ENCODE measurements around the gene GAK. TPM values are rescaled to one million over a fixed set of nuclear protein-coding genes. Genes with fewer than 3 reads are reported as not detected.
A peak's percentile ranks its signal among the peaks of the same experiment; 100 is the strongest.
"Not testable (repeated sequence)": the region's sequence is repeated elsewhere in the genome, so short reads cannot be mapped to it uniquely, and the experiment has no call there.

Gene GAK
- 10 to 100 TPM; 65.8 to 72.9 (median 69.1) TPM for total RNA-seq (2021; fragmentation: NEBNext Ultra II Directional; extraction: Animal tissue kit (Norgen Biotek cat#: 25700))
- long read RNA-seq, full-length matches to known transcripts, result 6 of 19 reads
- long read RNA-seq, partial matches to known transcripts, result 6 of 19 reads
- long read RNA-seq, other reads (novel, unspliced or antisense), result 7 of 19 reads

DNA sequence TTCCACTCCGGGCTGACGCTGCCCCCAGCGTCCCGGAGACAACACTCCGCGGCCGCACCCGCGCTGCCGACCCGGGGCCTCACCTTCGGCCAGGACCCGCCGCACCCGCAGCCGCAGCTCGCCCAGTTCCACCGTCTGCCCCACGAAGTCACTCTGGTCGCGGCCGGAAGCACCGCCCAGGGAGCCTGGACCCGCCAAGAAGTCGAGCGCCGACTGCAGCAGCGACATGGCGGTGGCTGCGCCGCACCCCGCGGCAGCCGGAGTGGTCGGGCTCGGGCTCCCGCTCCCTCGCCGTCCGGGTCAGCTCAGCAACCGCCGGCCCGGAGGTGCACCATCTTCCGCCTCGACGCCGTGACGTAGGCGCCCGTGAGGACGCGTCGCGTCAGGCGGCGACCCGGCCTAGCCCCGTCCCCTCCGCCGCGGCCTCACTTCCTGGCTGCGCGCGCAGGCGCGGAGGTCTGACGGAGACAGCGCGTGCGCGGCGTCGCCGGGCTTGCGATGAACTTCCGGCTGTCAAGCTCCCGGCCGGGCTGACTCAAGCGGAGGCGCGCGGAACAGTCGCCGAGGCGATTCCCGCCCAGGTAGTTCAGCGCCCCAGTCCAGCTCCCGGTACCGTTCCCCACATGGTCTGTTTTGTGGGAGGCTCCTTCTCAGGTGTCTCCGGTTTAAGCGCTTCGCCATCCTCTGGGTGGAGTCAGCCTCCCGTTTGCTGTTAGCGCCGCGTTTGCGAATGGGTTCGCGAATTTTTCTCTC, at the start of gene GAK, which contains the start of gene TMEM175:
Gene GAK, minus strand, starts transcription at position 357 of the 753 bp plus-strand sequence. Its CDS starts 129 bp downstream, at position 228.
Gene TMEM175, plus strand, starts transcription at position 501 of the 753 bp plus-strand sequence. CDS start 15,280 bp downstream, outside the sequence.
- Mint-ChIP-seq H3K4me1 (ENCODE audit: low read depth) (peaks cover 22% of the 10 kb centered on the region), H3K27me3 (ENCODE audit: insufficient read depth) (no peaks in the 10 kb centered on the region; the same call in 1 of the 2 replicates), H3K27ac (peak within 1 kb of the TSS; percentile 90), H3K4me3 (peak within 1 kb of the TSS; percentile 99), H3K9me3 (no peaks in the 10 kb centered on the region), H3K36me3 (ENCODE audit: low read depth) (0 out of 2 replicates have a peak, but pooled peaks cover 3% of the 10 kb centered on the region)
- DNase-seq, result peak; percentile 91
- TF ChIP-seq, protein P1, sequence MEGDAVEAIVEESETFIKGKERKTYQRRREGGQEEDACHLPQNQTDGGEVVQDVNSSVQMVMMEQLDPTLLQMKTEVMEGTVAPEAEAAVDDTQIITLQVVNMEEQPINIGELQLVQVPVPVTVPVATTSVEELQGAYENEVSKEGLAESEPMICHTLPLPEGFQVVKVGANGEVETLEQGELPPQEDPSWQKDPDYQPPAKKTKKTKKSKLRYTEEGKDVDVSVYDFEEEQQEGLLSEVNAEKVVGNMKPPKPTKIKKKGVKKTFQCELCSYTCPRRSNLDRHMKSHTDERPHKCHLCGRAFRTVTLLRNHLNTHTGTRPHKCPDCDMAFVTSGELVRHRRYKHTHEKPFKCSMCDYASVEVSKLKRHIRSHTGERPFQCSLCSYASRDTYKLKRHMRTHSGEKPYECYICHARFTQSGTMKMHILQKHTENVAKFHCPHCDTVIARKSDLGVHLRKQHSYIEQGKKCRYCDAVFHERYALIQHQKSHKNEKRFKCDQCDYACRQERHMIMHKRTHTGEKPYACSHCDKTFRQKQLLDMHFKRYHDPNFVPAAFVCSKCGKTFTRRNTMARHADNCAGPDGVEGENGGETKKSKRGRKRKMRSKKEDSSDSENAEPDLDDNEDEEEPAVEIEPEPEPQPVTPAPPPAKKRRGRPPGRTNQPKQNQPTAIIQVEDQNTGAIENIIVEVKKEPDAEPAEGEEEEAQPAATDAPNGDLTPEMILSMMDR (IDR thresholded peaks at IDR 0.05), result no peak

DNA sequence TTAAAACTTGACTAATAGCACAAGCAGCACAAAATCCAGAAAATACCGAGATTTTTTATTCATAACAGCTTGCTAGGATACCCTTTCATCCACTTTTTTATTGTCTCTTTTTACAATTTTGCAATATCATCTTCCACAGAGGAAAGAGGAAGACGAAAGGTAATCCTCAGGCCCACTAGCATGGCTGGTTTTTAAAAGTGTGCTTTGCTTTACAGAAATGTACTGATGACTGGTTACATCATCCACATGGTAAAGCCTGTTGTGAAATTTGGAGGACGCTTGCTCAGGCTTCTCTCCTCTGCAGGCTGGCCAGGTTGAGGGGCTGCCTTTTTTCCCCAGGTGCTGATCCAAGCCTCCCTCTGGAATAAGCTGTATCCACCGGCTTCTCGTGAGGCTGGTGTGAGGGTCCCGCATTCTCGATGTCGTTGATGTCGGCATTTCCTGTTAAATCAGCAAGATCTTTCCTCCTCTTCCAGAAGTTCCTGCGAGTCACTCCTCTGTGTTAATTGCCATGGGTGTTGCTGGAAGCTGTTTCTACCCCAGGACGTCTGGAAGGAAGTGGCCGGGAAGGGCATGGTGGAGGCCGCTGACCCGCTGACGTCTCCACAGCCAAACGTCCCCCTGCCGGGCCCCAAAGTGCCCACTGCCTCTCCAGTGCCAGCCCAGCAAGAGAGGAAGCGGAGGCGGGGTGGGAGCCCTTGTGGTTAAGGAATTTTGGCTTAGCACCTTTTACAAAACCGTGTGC, 47.0 kb upstream of the GAK start:
- no peaks in the 10 kb centered on the region for H3K9me3 Mint-ChIP-seq
- peaks cover 10% of the 10 kb centered on the region for H3K4me1 Mint-ChIP-seq (ENCODE audit: low read depth)
- H3K36me3 Mint-ChIP-seq (ENCODE audit: low read depth), result no peaks in the 10 kb centered on the region
- H3K27me3 Mint-ChIP-seq (ENCODE audit: insufficient read depth), result no peaks in the 10 kb centered on the region; the same call in 1 of the 2 replicates
- TF ChIP-seq, protein P1 (IDR thresholded peaks at IDR 0.05), result no peak
- DNase-seq, result peak; percentile 25
- peak overlapping the region; percentile 83; the same call in 1 of the 2 replicates for H3K27ac Mint-ChIP-seq
- H3K4me3 Mint-ChIP-seq, result peak overlapping the region; percentile 57

DNA sequence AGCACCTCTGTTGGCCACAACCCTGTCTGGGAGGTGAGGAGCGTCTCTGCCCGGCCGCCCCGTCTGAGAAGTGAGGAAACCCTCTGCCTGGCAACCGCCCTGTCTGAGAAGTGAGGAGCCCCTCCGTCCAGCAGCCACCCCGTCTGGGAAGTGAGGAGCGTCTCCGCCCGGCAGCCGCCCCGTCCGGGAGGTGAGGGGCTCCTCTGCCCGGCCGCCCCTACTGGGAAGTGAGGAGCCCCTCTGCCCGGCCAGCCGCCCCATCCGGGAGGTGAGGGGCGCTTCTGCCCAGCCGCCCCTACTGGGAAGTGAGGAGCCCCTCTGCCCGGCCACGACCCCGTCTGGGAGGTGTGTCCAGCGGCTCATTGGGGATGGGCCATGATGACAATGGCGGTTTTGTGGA, 43.9 kb upstream of the GAK start:
- H3K27ac Mint-ChIP-seq; H3K4me3 Mint-ChIP-seq; DNase-seq; H3K9me3 Mint-ChIP-seq; H3K27me3 Mint-ChIP-seq (ENCODE audit: insufficient read depth); H3K36me3 Mint-ChIP-seq (ENCODE audit: low read depth): not testable (repeated sequence)
- H3K4me1 Mint-ChIP-seq (ENCODE audit: low read depth), result peaks cover 10% of the 10 kb centered on the region

DNA sequence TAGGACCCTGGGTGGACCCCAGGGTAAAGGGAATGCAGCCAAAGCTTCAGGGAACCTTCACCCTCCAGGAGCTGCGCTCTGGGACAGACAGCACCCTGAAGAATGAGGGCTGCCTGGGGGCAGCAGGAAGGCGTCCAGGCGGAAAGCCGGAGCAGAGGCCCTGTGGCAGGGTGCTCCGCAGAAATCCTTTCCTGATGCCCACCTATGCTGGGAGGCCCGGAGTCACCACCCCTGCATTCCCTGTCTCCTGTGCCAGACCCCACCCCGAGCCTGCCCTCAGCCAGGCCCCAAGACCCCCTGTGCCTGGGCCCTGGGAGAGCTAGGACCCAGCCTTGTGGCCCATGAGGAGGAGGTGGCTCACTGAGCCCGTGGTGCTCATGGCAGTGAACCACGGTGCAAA, 42.6 kb upstream of the GAK start:
- Mint-ChIP-seq H3K4me3 (no peak overlapping the region), H3K27me3 (ENCODE audit: insufficient read depth) (no peaks in the 10 kb centered on the region), H3K4me1 (ENCODE audit: low read depth) (peaks cover 15% of the 10 kb centered on the region), H3K9me3 (no peaks in the 10 kb centered on the region), H3K27ac (no peak overlapping the region), H3K36me3 (ENCODE audit: low read depth) (no peaks in the 10 kb centered on the region; the same call in 1 of the 2 replicates)
- TF ChIP-seq, protein P1 (IDR thresholded peaks at IDR 0.05), result no peak
- DNase-seq, result no peak

DNA sequence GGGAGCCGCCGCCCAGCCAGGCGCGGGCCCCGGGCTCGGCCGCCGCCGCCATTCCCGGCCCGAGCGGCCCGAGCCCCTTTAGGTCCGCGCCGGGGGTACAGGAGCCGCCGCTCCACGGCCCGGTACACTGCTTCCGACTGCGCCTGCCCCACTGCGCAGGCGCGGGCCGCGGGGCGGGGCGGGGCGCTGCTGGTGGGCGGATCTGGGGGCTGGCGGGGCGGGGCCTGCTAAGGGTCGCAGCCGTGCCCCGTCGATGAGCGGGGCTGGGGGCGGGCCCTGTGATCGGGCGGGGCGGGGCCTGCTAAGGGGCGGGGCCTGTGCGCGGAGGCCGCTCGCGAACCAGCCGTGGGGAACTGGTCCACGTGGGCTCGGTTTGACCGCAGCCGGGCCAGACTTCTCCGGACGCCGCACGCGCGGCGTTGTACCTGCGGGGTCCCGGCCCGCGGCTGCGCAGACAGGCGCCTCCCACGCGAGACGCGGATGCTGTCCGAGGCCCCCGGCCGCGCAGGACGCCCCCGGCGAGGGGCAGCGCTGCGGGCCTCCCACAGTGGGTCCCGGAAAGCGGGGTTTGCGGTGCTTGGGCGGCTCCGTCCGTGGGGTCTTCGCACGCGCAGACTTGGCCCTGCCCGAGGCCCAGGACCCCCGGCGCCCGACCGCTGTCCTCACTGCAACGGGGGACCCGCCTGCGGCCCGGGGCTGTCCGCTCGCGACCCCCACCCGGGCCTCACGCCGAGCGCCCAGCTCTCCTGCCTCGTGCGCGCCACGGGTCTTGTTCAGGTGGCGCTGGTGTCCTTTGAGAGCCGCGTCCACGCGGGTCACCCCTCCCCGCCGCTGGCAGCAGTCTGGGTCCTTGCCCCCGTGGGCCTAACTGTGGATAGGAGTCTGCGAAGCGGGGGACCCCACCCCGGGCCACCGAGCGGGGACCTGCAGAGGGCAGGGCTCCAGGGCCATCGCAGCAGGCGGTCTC, 41.6 kb upstream of the GAK start, which contains the start of gene DGKQ:
Gene DGKQ, minus strand, starts transcription at position 139 of the 967 bp plus-strand sequence. Its CDS starts 87 bp downstream, at position 52.
- Mint-ChIP-seq H3K36me3 (ENCODE audit: low read depth) (no peaks in the 10 kb centered on the region; the same call in 1 of the 2 replicates), H3K27ac (no peak within 1 kb of the TSS), H3K4me1 (ENCODE audit: low read depth) (peaks cover 7% of the 10 kb centered on the region), H3K27me3 (ENCODE audit: insufficient read depth) (no peaks in the 10 kb centered on the region), H3K4me3 (peak within 1 kb of the TSS; percentile 73), H3K9me3 (no peaks in the 10 kb centered on the region)
- DNase-seq, result peak; percentile 64
- TF ChIP-seq, protein P1 (IDR thresholded peaks at IDR 0.05), result no peak
